Activated CD4-positive, alpha-beta memory T cell treated with anti-CD3 and anti-CD28 coated beads, Interleukin-2, amount 10 ng/mL, durations not matched to agents 7 days and 5 days (primary cell): ENCODE measurements around the gene NDUFA1. TPM values are rescaled to one million over a fixed set of nuclear protein-coding genes. Genes with fewer than 3 reads are reported as not detected.
"Not testable (repeated sequence)": the region's sequence is repeated elsewhere in the genome, so short reads cannot be mapped to it uniquely, and the experiment has no call there.

Source experiments
- CTCF ChIA-PET: fragments of 350-600 bp; sonication (Branson Sonifier 250); formaldehyde crosslinking; loops from one replicate; lab custom pipeline; 2021; ENCODE audit warnings: antibody characterized with exemption, inconsistent platforms; lab: Charles Lee
- POLR2A ChIA-PET: fragments of 350-600 bp; sonication (Branson Sonifier 250); formaldehyde crosslinking; loops from one replicate; lab custom pipeline; 2021; ENCODE audit warnings: antibody characterized with exemption; lab: Charles Lee
- DNase-seq: peaks from one replicate; pipeline ENCODE4 v3.0.0-alpha.2; 2020
- H3K27ac Mint-ChIP-seq: one replicate; pipeline ENCODE4 v1.8.0; 2021; ENCODE audit warnings: mild to moderate bottlenecking, mixed read lengths
- H3K27me3 Mint-ChIP-seq: one replicate; pipeline ENCODE4 v1.8.0; 2021; ENCODE audit warnings: mixed read lengths
- H3K36me3 Mint-ChIP-seq: one replicate; pipeline ENCODE4 v1.8.0; 2021; ENCODE audit warnings: low read depth, mixed read lengths
- H3K4me1 Mint-ChIP-seq: one replicate; pipeline ENCODE4 v1.8.0; 2021; ENCODE audit warnings: mixed read lengths
- H3K4me3 Mint-ChIP-seq: one replicate; pipeline ENCODE4 v1.8.0; 2021; ENCODE audit warnings: mild to moderate bottlenecking, mixed read lengths
- H3K9me3 Mint-ChIP-seq: one replicate; pipeline ENCODE4 v1.8.0; 2021; ENCODE audit warnings: mixed read lengths
- total RNA-seq, 2 experiments: library from RNA; stranded (reverse); gene quantifications; one replicate each; pipeline ENCODE4 v1.2.3, GENCODE V29; 2021

NDUFA1 gene
- total RNA-seq, 2 experiments from 2014 or later: 104 to 108 TPM

GRCh38 chrX:119880552-119881437 is 9.2 kb downstream of the NDUFA1 start:
- Mint-ChIP-seq H3K27me3 (no peaks in the 10 kb centered on the region), H3K36me3 (peaks cover 18% of the 10 kb centered on the region), H3K9me3 (no peaks in the 10 kb centered on the region), H3K27ac (peak overlapping the region; percentile 25), H3K4me3 (no peak overlapping the region), H3K4me1 (peaks cover 21% of the 10 kb centered on the region)
- CTCF ChIA-PET: interaction anchor here (0.6 to 1.6 kb wide), 5 partner anchors 11 to 176 kb away, joined by 3 to 5 read pairs (median 3); partner anchors contain the start of genes RPL39 and SOWAHD
- POLR2A ChIA-PET: interaction anchor here (1.3 to 1.4 kb wide), 2 partner anchors 10 to 90 kb away, joined by 5 to 7 read pairs; partner anchors contain the start of gene RPL39
- peak; percentile 37 for DNase-seq

GRCh38 chrX:119885554-119886428 is 14.2 kb downstream of the NDUFA1 start:
- peak; percentile 41 for DNase-seq
- ChIA-PET CTCF (interaction anchor here (1.2 kb wide), 1 partner anchor 15 kb away, joined by 3 read pairs; no protein-coding TSS in a partner anchor), POLR2A (no interaction called here)
- H3K4me3 Mint-ChIP-seq: peak overlapping the region; percentile 44
- H3K9me3 Mint-ChIP-seq: no peaks in the 10 kb centered on the region
- H3K4me1 Mint-ChIP-seq: peaks cover 14% of the 10 kb centered on the region
- peak overlapping the region; percentile 44 for H3K27ac Mint-ChIP-seq
- no peaks in the 10 kb centered on the region for H3K27me3 Mint-ChIP-seq
- no peaks in the 10 kb centered on the region for H3K36me3 Mint-ChIP-seq

- Mint-ChIP-seq H3K27me3 (no peaks in the 10 kb centered on the region), H3K4me3 (peak overlapping the region; percentile 35), H3K9me3 (no peaks in the 10 kb centered on the region), H3K4me1 (peaks cover 12% of the 10 kb centered on the region), H3K27ac (no peak overlapping the region), H3K36me3 (no peaks in the 10 kb centered on the region)
- DNase-seq: peak; percentile 70
- POLR2A ChIA-PET: interaction anchor here (1.5 to 1.8 kb wide), 2 partner anchors 35 to 96 kb away, joined by 6 to 7 read pairs; partner anchors contain the start of genes RPL39 and UPF3B
- CTCF ChIA-PET: interaction anchor here (0.6 to 1.9 kb wide), 6 partner anchors 9 to 217 kb away, joined by 3 to 11 read pairs (median 4); partner anchors contain the start of genes RPL39 and UPF3B
Measured at GRCh38 chrX:119887721-119888425, 16.2 kb downstream of the NDUFA1 start.

- DNase-seq, H3K9me3 Mint-ChIP-seq, H3K27me3 Mint-ChIP-seq, CTCF ChIA-PET, POLR2A ChIA-PET, H3K27ac Mint-ChIP-seq, H3K36me3 Mint-ChIP-seq, H3K4me3 Mint-ChIP-seq: not testable (repeated sequence)
- H3K4me1 Mint-ChIP-seq: peaks cover 12% of the 10 kb centered on the region
Measured at GRCh38 chrX:119890626-119891025, 19.0 kb downstream of the NDUFA1 start.

GRCh38 chrX:119891961-119892692 is 20.5 kb downstream of the NDUFA1 start:
- H3K4me3 Mint-ChIP-seq, CTCF ChIA-PET, H3K27me3 Mint-ChIP-seq, DNase-seq, POLR2A ChIA-PET, H3K27ac Mint-ChIP-seq, H3K36me3 Mint-ChIP-seq, H3K9me3 Mint-ChIP-seq, H3K4me1 Mint-ChIP-seq: not testable (repeated sequence)

GRCh38 chrX:119895843-119896326 is 24.3 kb downstream of the NDUFA1 start, which contains the start of gene AKAP14:
AKAP14 (plus strand) TSS chrX:119895893; CDS start chrX:119903224, 7,331 bp downstream.
- ChIA-PET POLR2A (no interaction called here), CTCF (no interaction called here)
- Mint-ChIP-seq H3K9me3 (no peaks in the 10 kb centered on the region), H3K27me3 (no peaks in the 10 kb centered on the region), H3K4me1 (peaks cover 3% of the 10 kb centered on the region), H3K36me3 (no peaks in the 10 kb centered on the region), H3K4me3 (no peak within 1 kb of the TSS), H3K27ac (no peak within 1 kb of the TSS)
- no peak for DNase-seq

GRCh38 chrX:119899125-119899524 is 27.5 kb downstream of the NDUFA1 start:
- POLR2A ChIA-PET: no interaction called here
- no peaks in the 10 kb centered on the region for H3K36me3 Mint-ChIP-seq
- DNase-seq: no peak
- CTCF ChIA-PET: no interaction called here
- H3K27ac Mint-ChIP-seq: no peak overlapping the region
- no peaks in the 10 kb centered on the region for H3K27me3 Mint-ChIP-seq
- H3K9me3 Mint-ChIP-seq: no peaks in the 10 kb centered on the region
- H3K4me1 Mint-ChIP-seq: peaks cover 4% of the 10 kb centered on the region
- H3K4me3 Mint-ChIP-seq: no peak overlapping the region

GRCh38 chrX:119900976-119901375 is 29.3 kb downstream of the NDUFA1 start:
- Mint-ChIP-seq H3K27me3 (no peaks in the 10 kb centered on the region), H3K36me3 (no peaks in the 10 kb centered on the region), H3K4me3 (no peak overlapping the region), H3K9me3 (no peaks in the 10 kb centered on the region), H3K27ac (no peak overlapping the region), H3K4me1 (peaks cover 4% of the 10 kb centered on the region)
- ChIA-PET CTCF (interaction anchor here (1.3 kb wide), 1 partner anchor 14 kb away, joined by 5 read pairs; no protein-coding TSS in a partner anchor), POLR2A (no interaction called here)
- DNase-seq: no peak

- POLR2A ChIA-PET: no interaction called here
- no peak overlapping the region for H3K27ac Mint-ChIP-seq
- H3K36me3 Mint-ChIP-seq: no peaks in the 10 kb centered on the region
- H3K4me1 Mint-ChIP-seq: no peaks in the 10 kb centered on the region
- H3K27me3 Mint-ChIP-seq: no peaks in the 10 kb centered on the region
- CTCF ChIA-PET: interaction anchor here (0.6 kb wide), 2 partner anchors 1591 to 1666 kb away, joined by 3 read pairs; no protein-coding TSS in a partner anchor
- H3K4me3 Mint-ChIP-seq: no peak overlapping the region
- no peaks in the 10 kb centered on the region for H3K9me3 Mint-ChIP-seq
- no peak for DNase-seq
Measured at GRCh38 chrX:119916310-119916709, 44.7 kb downstream of the NDUFA1 start.

- H3K36me3 Mint-ChIP-seq: no peaks in the 10 kb centered on the region
- no peaks in the 10 kb centered on the region for H3K27me3 Mint-ChIP-seq
- H3K4me3 Mint-ChIP-seq: no peak overlapping the region
- H3K9me3 Mint-ChIP-seq: no peaks in the 10 kb centered on the region
- DNase-seq: no peak
- H3K4me1 Mint-ChIP-seq: no peaks in the 10 kb centered on the region
- POLR2A ChIA-PET: no interaction called here
- CTCF ChIA-PET: no interaction called here
- H3K27ac Mint-ChIP-seq: no peak overlapping the region
Measured at GRCh38 chrX:119917877-119918276, 46.2 kb downstream of the NDUFA1 start.

- H3K36me3 Mint-ChIP-seq: peaks cover 8% of the 10 kb centered on the region
- H3K27me3 Mint-ChIP-seq: no peaks in the 10 kb centered on the region
- DNase-seq: no peak
- H3K9me3 Mint-ChIP-seq: no peaks in the 10 kb centered on the region
- H3K27ac Mint-ChIP-seq: no peak overlapping the region
- ChIA-PET CTCF (no interaction called here), POLR2A (no interaction called here)
- no peak overlapping the region for H3K4me3 Mint-ChIP-seq
- no peaks in the 10 kb centered on the region for H3K4me1 Mint-ChIP-seq
Measured at GRCh38 chrX:119919835-119920585, 48.4 kb downstream of the NDUFA1 start.
